ENCODE data around the gene CLSTN1.

Gene CLSTN1

GRCh38 chr1:9801909-9802308, 21.9 kb downstream of the CLSTN1 start:
- Histone ChIP-seq H3K27me3 (ENCODE audit: low read length) (no peaks in the 10 kb centered on the region), H4K20me1 (ENCODE audit: low read depth, low read length) (no peaks in the 10 kb centered on the region; the same call in 1 of the 2 replicates), H3F3A (ENCODE audit: insufficient read depth) (peaks cover 35% of the 10 kb centered on the region), H3K9me3 (ENCODE audit: insufficient read depth, low read length) (no peaks in the 10 kb centered on the region), H3K79me2 (ENCODE audit: insufficient read depth, low read length) (peaks cover 96% of the 10 kb centered on the region), H3K27ac (ENCODE audit: low read depth, low read length) (peak overlapping the region; percentile 71), H3K4me2 (ENCODE audit: low read depth, low read length, poor library complexity, severe bottlenecking) (peak overlapping the region; percentile 31), H3K9ac (ENCODE audit: low read length) (no peak overlapping the region; the same call in 1 of the 2 replicates), H3K4me3 (ENCODE audit: insufficient read depth, low read length, poor library complexity, severe bottlenecking) (no peak overlapping the region), H3K36me3 (ENCODE audit: low read length) (peaks cover 5% of the 10 kb centered on the region), H3K9me2 (replicated peaks; ENCODE audit: insufficient read depth, low read length) (no peaks in the 10 kb centered on the region), H2AFZ (ENCODE audit: low read depth, low read length, severe bottlenecking) (no peak overlapping the region)
- TF ChIP-seq EZH2phosphoT487 (conservative IDR thresholded peaks at IDR 0.05; ENCODE audit: low read length), result no peak
- no peak for TF ChIP-seq CTCF (IDR thresholded peaks at IDR 0.05; ENCODE audit: insufficient read depth, low read length, poor library complexity, severe bottlenecking)

DNA sequence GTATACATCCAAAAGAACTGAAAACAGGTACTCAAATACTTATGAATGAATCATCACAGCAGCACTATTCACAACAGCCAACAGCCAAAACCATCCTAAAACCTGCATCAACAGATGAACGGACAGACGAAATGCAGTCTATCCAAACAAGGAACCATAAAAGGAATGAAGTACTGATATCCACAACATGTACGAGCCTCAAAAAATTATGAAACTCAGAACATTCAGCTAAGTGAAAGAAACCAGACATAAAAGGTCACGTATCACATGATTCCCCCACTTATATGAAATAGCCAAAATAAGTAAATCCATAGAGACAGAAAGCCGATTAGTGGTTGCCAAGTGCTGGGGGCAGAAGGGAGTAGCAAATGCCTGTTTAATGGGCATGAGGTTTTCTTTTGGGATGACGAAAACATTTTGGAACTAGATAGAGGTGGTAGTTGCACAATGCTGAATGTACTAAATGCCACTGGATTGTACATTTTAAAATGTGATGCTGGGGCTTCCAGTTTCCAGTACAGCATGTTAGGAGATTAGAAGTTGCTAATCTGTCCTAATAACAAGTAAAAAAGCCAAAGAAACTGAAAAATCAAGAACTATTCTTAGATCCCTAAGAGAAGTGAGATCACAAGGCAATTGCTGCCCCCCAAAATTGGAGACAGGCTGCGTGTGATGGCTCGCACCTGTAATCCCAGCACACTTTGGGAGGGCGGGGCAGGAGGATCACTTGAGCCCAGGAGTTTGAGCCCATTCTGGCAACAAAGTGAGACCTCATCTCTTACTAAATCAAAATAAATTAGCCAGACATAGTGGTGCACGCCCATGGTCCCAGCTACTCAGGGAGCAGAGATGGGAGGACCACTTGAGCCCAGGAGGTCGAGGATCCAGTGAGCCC, 25.3 kb downstream of the CLSTN1 start:
- no peak overlapping the region for H2AFZ ChIP-seq (ENCODE audit: low read depth, low read length, severe bottlenecking)
- TF ChIP-seq EZH2phosphoT487 (conservative IDR thresholded peaks at IDR 0.05; ENCODE audit: low read length) (no peak), CTCF (IDR thresholded peaks at IDR 0.05; ENCODE audit: insufficient read depth, low read length, poor library complexity, severe bottlenecking) (no peak)
- peaks cover 37% of the 10 kb centered on the region for H3F3A ChIP-seq (ENCODE audit: insufficient read depth)
- peak overlapping the region; percentile 29 for H3K9ac ChIP-seq (ENCODE audit: low read length)
- H3K9me3 ChIP-seq (ENCODE audit: insufficient read depth, low read length), result no peaks in the 10 kb centered on the region
- H3K4me2 ChIP-seq (ENCODE audit: low read depth, low read length, poor library complexity, severe bottlenecking), result peak overlapping the region; percentile 54
- peaks cover 96% of the 10 kb centered on the region for H3K79me2 ChIP-seq (ENCODE audit: insufficient read depth, low read length)
- no peaks in the 10 kb centered on the region for H3K9me2 ChIP-seq (replicated peaks; ENCODE audit: insufficient read depth, low read length)
- no peaks in the 10 kb centered on the region; the same call in 1 of the 2 replicates for H4K20me1 ChIP-seq (ENCODE audit: low read depth, low read length)
- H3K36me3 ChIP-seq (ENCODE audit: low read length), result no peaks in the 10 kb centered on the region; the same call in 1 of the 2 replicates
- H3K4me3 ChIP-seq (ENCODE audit: insufficient read depth, low read length, poor library complexity, severe bottlenecking), result peak overlapping the region; percentile 10
- H3K27ac ChIP-seq (ENCODE audit: low read depth, low read length), result peak overlapping the region; percentile 88
- H3K27me3 ChIP-seq (ENCODE audit: low read length), result no peaks in the 10 kb centered on the region

DNA sequence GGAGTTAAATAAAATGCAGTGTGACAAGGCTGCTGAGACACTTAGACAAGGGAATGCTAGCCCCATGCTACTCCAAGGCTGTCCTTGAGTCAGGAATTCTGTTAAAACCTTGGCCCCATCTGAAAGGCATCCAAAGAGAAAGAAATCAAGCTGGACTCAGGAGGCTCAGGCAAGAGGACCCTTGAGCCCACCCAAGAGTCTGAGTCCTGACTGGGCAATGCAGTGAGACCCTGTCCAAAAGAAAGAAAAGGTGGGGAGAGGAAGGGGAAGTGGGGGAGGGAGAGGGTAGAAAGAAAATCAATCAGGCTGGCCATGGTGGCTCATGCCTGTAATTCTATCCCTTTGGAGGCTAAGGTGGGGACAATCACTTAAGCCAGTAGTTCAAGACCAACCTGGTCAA, 26.7 kb downstream of the CLSTN1 start:
- Histone ChIP-seq H3K36me3 (ENCODE audit: low read length) (no peaks in the 10 kb centered on the region; the same call in 1 of the 2 replicates), H4K20me1 (ENCODE audit: low read depth, low read length) (no peaks in the 10 kb centered on the region; the same call in 1 of the 2 replicates), H3K9me2 (replicated peaks; ENCODE audit: insufficient read depth, low read length) (no peaks in the 10 kb centered on the region), H3K79me2 (ENCODE audit: insufficient read depth, low read length) (peaks cover 96% of the 10 kb centered on the region), H3K9ac (ENCODE audit: low read length) (peak overlapping the region; percentile 37), H3F3A (ENCODE audit: insufficient read depth) (peaks cover 25% of the 10 kb centered on the region), H3K4me2 (ENCODE audit: low read depth, low read length, poor library complexity, severe bottlenecking) (peak overlapping the region; percentile 54), H3K4me3 (ENCODE audit: insufficient read depth, low read length, poor library complexity, severe bottlenecking) (peak overlapping the region; percentile 16), H3K27ac (ENCODE audit: low read depth, low read length) (peak overlapping the region; percentile 88), H3K9me3 (ENCODE audit: insufficient read depth, low read length) (no peaks in the 10 kb centered on the region), H3K27me3 (ENCODE audit: low read length) (no peaks in the 10 kb centered on the region), H2AFZ (ENCODE audit: low read depth, low read length, severe bottlenecking) (no peak overlapping the region)
- TF ChIP-seq CTCF (IDR thresholded peaks at IDR 0.05; ENCODE audit: insufficient read depth, low read length, poor library complexity, severe bottlenecking) (no peak), EZH2phosphoT487 (conservative IDR thresholded peaks at IDR 0.05; ENCODE audit: low read length) (no peak)
